ENCODE results near the gene UNC5C. TPM values are rescaled to one million over a fixed set of nuclear protein-coding genes. Genes with fewer than 3 reads are reported as not detected.

The UNC5C gene
- total RNA-seq, 1 donor from 2014 or later, result not detected

- FAIRE-seq (no peak), DNase-seq (ENCODE audit: low read depth) (no peak)
- H3K36me3 ChIP-seq (ENCODE audit: control insufficient read depth, insufficient read depth, low read length), result no peaks in the 10 kb centered on the region
- TF ChIP-seq CTCF (IDR thresholded peaks at IDR 0.05; ENCODE audit: insufficient read depth, low read length, severe bottlenecking), result no peak
- no peaks in the 10 kb centered on the region for H3K27me3 ChIP-seq (ENCODE audit: control insufficient read depth, insufficient read depth, low read length)
- H3K4me3 ChIP-seq (ENCODE audit: low read depth, low read length), result no peak overlapping the region
Measured at GRCh38 chr4:95500361-95500760, 48.4 kb downstream of the UNC5C start.

GRCh38 chr4:95499291-95499696 is 49.5 kb downstream of the UNC5C start:
- Histone ChIP-seq H3K27me3 (ENCODE audit: control insufficient read depth, insufficient read depth, low read length) (no peaks in the 10 kb centered on the region), H3K4me3 (ENCODE audit: low read depth, low read length) (no peak overlapping the region), H3K36me3 (ENCODE audit: control insufficient read depth, insufficient read depth, low read length) (no peaks in the 10 kb centered on the region)
- DNase-seq (ENCODE audit: low read depth) (no peak), FAIRE-seq (no peak)
- no peak for TF ChIP-seq CTCF (IDR thresholded peaks at IDR 0.05; ENCODE audit: insufficient read depth, low read length, severe bottlenecking)

- Histone ChIP-seq H3K36me3 (ENCODE audit: control insufficient read depth, insufficient read depth, low read length) (no peaks in the 10 kb centered on the region), H3K27me3 (ENCODE audit: control insufficient read depth, insufficient read depth, low read length) (no peaks in the 10 kb centered on the region), H3K4me3 (ENCODE audit: low read depth, low read length) (no peak overlapping the region)
- TF ChIP-seq CTCF (IDR thresholded peaks at IDR 0.05; ENCODE audit: insufficient read depth, low read length, severe bottlenecking), result no peak
- FAIRE-seq (no peak), DNase-seq (ENCODE audit: low read depth) (no peak)
Measured at GRCh38 chr4:95494186-95494585, 54.6 kb downstream of the UNC5C start.

- H3K27me3 ChIP-seq (ENCODE audit: control insufficient read depth, insufficient read depth, low read length), result no peaks in the 10 kb centered on the region
- TF ChIP-seq CTCF (IDR thresholded peaks at IDR 0.05; ENCODE audit: insufficient read depth, low read length, severe bottlenecking), result no peak
- no peak overlapping the region for H3K4me3 ChIP-seq (ENCODE audit: low read depth, low read length)
- no peak for FAIRE-seq
- no peak for DNase-seq (ENCODE audit: low read depth)
- no peaks in the 10 kb centered on the region for H3K36me3 ChIP-seq (ENCODE audit: control insufficient read depth, insufficient read depth, low read length)
Measured at GRCh38 chr4:95478679-95479078, 70.1 kb downstream of the UNC5C start.

- FAIRE-seq, result no peak
- Histone ChIP-seq H3K4me3 (ENCODE audit: low read depth, low read length) (no peak overlapping the region), H3K36me3 (ENCODE audit: control insufficient read depth, insufficient read depth, low read length) (no peaks in the 10 kb centered on the region), H3K27me3 (ENCODE audit: control insufficient read depth, insufficient read depth, low read length) (no peaks in the 10 kb centered on the region)
- no peak for DNase-seq (ENCODE audit: low read depth)
- TF ChIP-seq CTCF (IDR thresholded peaks at IDR 0.05; ENCODE audit: insufficient read depth, low read length, severe bottlenecking), result no peak
Measured at GRCh38 chr4:95476121-95476520, 72.7 kb downstream of the UNC5C start.

- Histone ChIP-seq H3K27me3 (ENCODE audit: control insufficient read depth, insufficient read depth, low read length) (no peaks in the 10 kb centered on the region), H3K36me3 (ENCODE audit: control insufficient read depth, insufficient read depth, low read length) (no peaks in the 10 kb centered on the region), H3K4me3 (ENCODE audit: low read depth, low read length) (no peak overlapping the region)
- DNase-seq (ENCODE audit: low read depth), result no peak
- FAIRE-seq, result no peak
- TF ChIP-seq CTCF (IDR thresholded peaks at IDR 0.05; ENCODE audit: insufficient read depth, low read length, severe bottlenecking), result no peak
Measured at GRCh38 chr4:95472534-95472933, 76.2 kb downstream of the UNC5C start.

All from bronchial epithelial cell (primary cell).